Loucy (cell line): ENCODE results near the gene CACTIN.

Experiments
- H2AFZ ChIP-seq: fragments of 200-600 bp; sonication (generic); 2 replicates; pipeline ENCODE4 v1.6.0; 2016; ENCODE audit warnings: antibody characterized with exemption, mild to moderate bottlenecking, low read length, moderate library complexity
- H3F3A ChIP-seq: fragments of 200-600 bp; 2 replicates; pipeline ENCODE4 v1.6.0; 2016; ENCODE audit warnings: antibody characterized with exemption, low read depth, mild to moderate bottlenecking
- H3K27me3 ChIP-seq: fragments of 200-600 bp; sonication (generic); 2 replicates; pipeline ENCODE4 v1.6.1; 2014; ENCODE audit warnings: low read length, mild to moderate bottlenecking; ENCODE audit not compliant: insufficient read depth, poor library complexity, severe bottlenecking
- H3K36me3 ChIP-seq: fragments of 200-600 bp; sonication (generic); 2 replicates; pipeline ENCODE4 v1.6.1; 2016; ENCODE audit warnings: low read length; ENCODE audit not compliant: insufficient read depth
- H3K4me1 ChIP-seq: fragments of 200-600 bp; sonication (generic); 2 replicates; pipeline ENCODE4 v1.5.1; 2014; ENCODE audit warnings: low read length, mild to moderate bottlenecking; ENCODE audit not compliant: insufficient read depth, poor library complexity, severe bottlenecking
- H3K4me2 ChIP-seq: fragments of 200-600 bp; sonication (generic); 2 replicates; pipeline ENCODE4 v1.6.0; 2014; ENCODE audit warnings: antibody characterized with exemption, low read length, low read depth, mild to moderate bottlenecking; ENCODE audit not compliant: poor library complexity, severe bottlenecking
- H3K4me3 ChIP-seq: fragments of 200-600 bp; sonication (generic); 2 replicates; pipeline ENCODE4 v1.5.1; 2014; ENCODE audit warnings: low read length, mild to moderate bottlenecking, mixed read lengths; ENCODE audit not compliant: poor library complexity, severe bottlenecking
- H3K79me2 ChIP-seq: fragments of 200-600 bp; sonication (generic); 2 replicates; pipeline ENCODE4 v1.6.1; 2014; ENCODE audit warnings: low read length; ENCODE audit not compliant: insufficient read depth
- H3K9ac ChIP-seq: fragments of 200-600 bp; sonication (generic); 2 replicates; pipeline ENCODE4 v1.6.0; 2014; ENCODE audit warnings: mild to moderate bottlenecking, low read depth, low read length, moderate library complexity; ENCODE audit not compliant: poor library complexity, severe bottlenecking
- H3K9me2 ChIP-seq: fragments of 200-600 bp; sonication (generic); replicated peaks from 2 replicates; pipeline ENCODE4 v1.6.1; 2016; ENCODE audit warnings: low read depth, low read length, mixed read lengths
- H3K9me3 ChIP-seq: fragments of 200-600 bp; sonication (generic); 2 replicates; pipeline ENCODE4 v1.6.1; 2014; ENCODE audit warnings: mild to moderate bottlenecking, antibody characterized with exemption, low read length, low read depth; ENCODE audit not compliant: insufficient read depth
- H4K20me1 ChIP-seq: fragments of 200-600 bp; sonication (generic); 2 replicates; pipeline ENCODE4 v1.6.0; 2014; ENCODE audit warnings: antibody characterized with exemption, low read length, mild to moderate bottlenecking; ENCODE audit not compliant: insufficient read depth, poor library complexity, severe bottlenecking
- EZH2phosphoT487 ChIP-seq: fragments of 200-600 bp; IDR thresholded peaks from 2 replicates; pipeline ENCODE4 v1.6.1; 2018; ENCODE audit warnings: antibody characterized with exemption, mild to moderate bottlenecking, moderate library complexity, borderline replicate concordance
- TF ChIP-seq, protein P1 (sequence below): fragments of 200-600 bp; sonication (generic); conservative IDR thresholded peaks from 2 replicates; pipeline ENCODE4 v1.5.1; 2014; ENCODE audit warnings: mild to moderate bottlenecking, antibody characterized with exemption, low read length

CACTIN gene

DNA sequence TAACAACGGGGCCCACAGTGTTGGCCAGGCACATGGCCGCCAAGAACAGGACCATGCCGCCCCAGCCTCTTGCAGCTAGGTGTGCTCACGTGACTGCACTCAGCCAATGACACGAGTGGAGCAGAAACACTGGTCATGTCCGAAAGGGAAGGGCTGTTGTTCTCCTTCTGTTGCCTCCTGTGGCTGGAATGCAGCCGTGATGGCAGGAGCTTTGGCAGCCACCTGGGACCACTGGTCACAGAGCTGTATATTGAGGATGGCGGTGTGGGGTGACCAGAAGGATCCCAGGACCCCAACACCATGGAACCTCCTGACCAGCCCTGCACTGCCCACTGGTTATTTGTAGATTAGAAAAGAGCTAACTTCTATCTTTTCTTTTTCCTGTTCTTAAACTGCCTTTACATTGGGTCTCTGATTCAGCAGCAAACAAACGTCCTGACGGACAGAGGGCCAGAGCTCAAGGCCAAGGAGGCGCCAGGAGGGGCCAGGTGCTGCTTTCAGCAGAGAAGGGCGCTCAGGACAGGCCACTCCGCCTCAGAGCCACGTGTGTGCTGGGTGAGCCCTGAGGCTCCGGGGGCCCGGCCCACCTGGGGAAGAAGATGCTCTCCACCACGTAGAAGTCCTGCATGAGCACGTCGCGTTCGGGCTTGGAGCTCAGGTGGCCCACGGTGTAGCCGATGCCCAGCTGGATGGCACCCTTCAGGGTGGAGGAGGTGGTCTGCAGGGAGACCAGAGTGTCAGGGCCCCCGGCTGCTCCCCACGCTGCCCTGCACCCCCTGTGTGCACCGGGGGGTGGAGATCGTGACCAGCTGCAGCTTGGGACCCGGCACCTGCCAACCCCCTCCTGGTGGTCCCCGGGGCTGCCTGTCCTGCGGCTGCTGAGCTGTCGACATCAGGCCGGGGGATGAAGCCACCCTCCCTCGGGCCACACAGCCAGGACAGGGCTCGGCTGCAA, 35.0 kb upstream of the CACTIN start:
- Histone ChIP-seq H4K20me1 (no peaks in the 10 kb centered on the region), H2AFZ (no peak overlapping the region), H3K9me2 (no peaks in the 10 kb centered on the region), H3K9ac (no peak overlapping the region), H3K4me1 (no peaks in the 10 kb centered on the region), H3K36me3 (peaks cover 4% of the 10 kb centered on the region; the same call in 1 of the 2 replicates), H3K4me2 (no peak overlapping the region), H3K27me3 (no peaks in the 10 kb centered on the region), H3K4me3 (no peak overlapping the region), H3F3A (no peaks in the 10 kb centered on the region), H3K9me3 (no peaks in the 10 kb centered on the region), H3K79me2 (no peaks in the 10 kb centered on the region)
- TF ChIP-seq, protein P1, sequence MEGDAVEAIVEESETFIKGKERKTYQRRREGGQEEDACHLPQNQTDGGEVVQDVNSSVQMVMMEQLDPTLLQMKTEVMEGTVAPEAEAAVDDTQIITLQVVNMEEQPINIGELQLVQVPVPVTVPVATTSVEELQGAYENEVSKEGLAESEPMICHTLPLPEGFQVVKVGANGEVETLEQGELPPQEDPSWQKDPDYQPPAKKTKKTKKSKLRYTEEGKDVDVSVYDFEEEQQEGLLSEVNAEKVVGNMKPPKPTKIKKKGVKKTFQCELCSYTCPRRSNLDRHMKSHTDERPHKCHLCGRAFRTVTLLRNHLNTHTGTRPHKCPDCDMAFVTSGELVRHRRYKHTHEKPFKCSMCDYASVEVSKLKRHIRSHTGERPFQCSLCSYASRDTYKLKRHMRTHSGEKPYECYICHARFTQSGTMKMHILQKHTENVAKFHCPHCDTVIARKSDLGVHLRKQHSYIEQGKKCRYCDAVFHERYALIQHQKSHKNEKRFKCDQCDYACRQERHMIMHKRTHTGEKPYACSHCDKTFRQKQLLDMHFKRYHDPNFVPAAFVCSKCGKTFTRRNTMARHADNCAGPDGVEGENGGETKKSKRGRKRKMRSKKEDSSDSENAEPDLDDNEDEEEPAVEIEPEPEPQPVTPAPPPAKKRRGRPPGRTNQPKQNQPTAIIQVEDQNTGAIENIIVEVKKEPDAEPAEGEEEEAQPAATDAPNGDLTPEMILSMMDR: no peak
- no peak for TF ChIP-seq EZH2phosphoT487

DNA sequence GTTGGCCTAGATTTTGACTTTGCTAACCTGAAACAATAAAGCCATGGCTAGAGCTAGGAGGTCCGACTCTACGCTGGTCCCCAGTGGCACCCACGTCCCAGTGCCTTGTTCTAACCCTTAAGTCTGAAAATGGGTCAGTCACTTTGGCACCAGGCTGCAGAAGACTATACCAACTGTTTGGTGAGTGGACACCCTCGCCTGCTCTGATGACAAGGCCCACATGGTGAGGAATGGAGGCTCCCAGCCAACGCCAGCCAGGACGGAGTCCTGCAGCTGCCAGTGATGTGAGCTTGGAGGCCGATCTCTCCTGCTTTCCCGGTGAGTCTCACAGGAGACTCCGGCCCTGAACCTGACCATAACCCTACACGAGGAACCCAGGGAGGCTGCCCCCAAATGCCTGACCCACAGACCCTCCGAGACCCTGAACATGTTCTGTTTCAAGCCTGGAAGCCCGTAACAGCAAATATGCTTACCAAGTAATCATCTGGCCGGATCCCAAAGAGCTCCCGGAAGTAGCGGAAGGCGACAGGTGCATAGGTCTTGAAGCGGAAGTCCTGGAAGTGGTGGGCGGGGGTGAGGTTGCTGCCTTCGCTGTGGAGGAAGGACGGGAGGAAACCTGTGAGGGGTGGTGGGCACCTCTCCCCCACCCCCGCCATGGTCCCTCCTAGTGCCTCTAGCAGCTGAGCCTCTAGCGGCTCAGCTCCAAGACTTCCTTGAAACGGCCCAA, 34.1 kb upstream of the CACTIN start:
- Histone ChIP-seq H3K36me3 (peaks cover 4% of the 10 kb centered on the region; the same call in 1 of the 2 replicates), H3K9me2 (no peaks in the 10 kb centered on the region), H3K9ac (no peak overlapping the region)

DNA sequence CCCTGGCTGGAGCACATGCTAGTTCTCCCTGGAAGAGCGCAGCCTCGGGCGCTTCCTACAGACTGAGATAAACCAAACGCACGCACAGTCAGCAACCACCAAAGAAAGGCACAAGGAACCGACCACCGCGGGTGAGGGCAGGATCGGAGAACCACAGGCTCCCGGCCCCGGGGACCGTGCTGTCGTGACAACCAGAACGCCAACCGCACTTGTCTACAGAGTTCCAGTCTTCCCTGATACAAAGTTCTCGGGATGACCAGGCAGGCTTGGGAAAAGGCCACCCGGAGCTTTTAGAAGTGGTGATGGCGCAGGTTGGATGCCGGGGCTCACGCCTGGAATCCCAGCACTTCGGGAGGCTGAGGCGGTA, 33.1 kb upstream of the CACTIN start:
- no peak overlapping the region for H2AFZ ChIP-seq
- H3K9me2 ChIP-seq: no peaks in the 10 kb centered on the region
- no peak overlapping the region for H3K4me2 ChIP-seq
- H3K9me3 ChIP-seq: no peaks in the 10 kb centered on the region
- H3K27me3 ChIP-seq: no peaks in the 10 kb centered on the region
- H3K4me3 ChIP-seq: no peak overlapping the region
- no peak overlapping the region for H3K9ac ChIP-seq
- no peaks in the 10 kb centered on the region for H4K20me1 ChIP-seq
- peaks cover 4% of the 10 kb centered on the region; the same call in 1 of the 2 replicates for H3K36me3 ChIP-seq
- no peaks in the 10 kb centered on the region for H3K4me1 ChIP-seq
- no peaks in the 10 kb centered on the region for H3F3A ChIP-seq
- TF ChIP-seq, protein P1: no peak
- H3K79me2 ChIP-seq: no peaks in the 10 kb centered on the region

More for the DNA sequence above, 34.1 kb upstream of the CACTIN start:
- Histone ChIP-seq H3K27me3 (no peaks in the 10 kb centered on the region), H2AFZ (no peak overlapping the region), H3K4me2 (no peak overlapping the region), H3K4me1 (no peaks in the 10 kb centered on the region), H3K4me3 (no peak overlapping the region), H4K20me1 (no peaks in the 10 kb centered on the region), H3K79me2 (no peaks in the 10 kb centered on the region), H3K9me3 (no peaks in the 10 kb centered on the region), H3F3A (no peaks in the 10 kb centered on the region)
- TF ChIP-seq, protein P1: no peak
- no peak for TF ChIP-seq EZH2phosphoT487
